Chondrocyte (in vitro differentiated cells): Measurements from ENCODE around the gene SOX9. TPM values are rescaled to one million over a fixed set of nuclear protein-coding genes. Genes with fewer than 3 reads are reported as not detected.

Experiments used
- DNase-seq: peaks from one replicate; pipeline ENCODE4 v3.0.0; 2021; ENCODE audit warnings: mixed read lengths, low spot score
- H3K27ac Mint-ChIP-seq: one replicate; pipeline ENCODE4 v1.8.0; 2021; ENCODE audit warnings: mild to moderate bottlenecking, moderate library complexity, mixed read lengths; ENCODE audit not compliant: unreplicated experiment
- H3K27me3 Mint-ChIP-seq: 2 replicates; pipeline ENCODE4 v1.8.0; 2021; ENCODE audit warnings: low read depth, mixed read lengths
- H3K36me3 Mint-ChIP-seq: 2 replicates; pipeline ENCODE4 v1.8.0; 2021; ENCODE audit warnings: low read depth, mixed read lengths
- H3K4me1 Mint-ChIP-seq: 2 replicates; pipeline ENCODE4 v1.8.0; 2021; ENCODE audit warnings: low read depth, mild to moderate bottlenecking, mixed read lengths
- H3K4me3 Mint-ChIP-seq: one replicate; pipeline ENCODE4 v1.8.0; 2021; ENCODE audit warnings: mild to moderate bottlenecking, moderate library complexity, mixed read lengths; ENCODE audit not compliant: unreplicated experiment
- H3K9me3 Mint-ChIP-seq: 2 replicates; pipeline ENCODE4 v1.8.0; 2021; ENCODE audit warnings: low read depth, mixed read lengths
- total RNA-seq: library from RNA; stranded (reverse); gene quantifications from 3 replicates; pipeline ENCODE4 v1.2.1, GENCODE V29; 2021
- TF ChIP-seq, protein P1 (sequence below): fragments of 200-600 bp; sonication (generic); IDR thresholded peaks from 2 replicates; pipeline ENCODE4 v1.5.0; 2021; ENCODE audit warnings: antibody characterized with exemption, mild to moderate bottlenecking, moderate library complexity

Gene SOX9
- total RNA-seq, 1 donor from 2014 or later = 9.5 TPM

DNA sequence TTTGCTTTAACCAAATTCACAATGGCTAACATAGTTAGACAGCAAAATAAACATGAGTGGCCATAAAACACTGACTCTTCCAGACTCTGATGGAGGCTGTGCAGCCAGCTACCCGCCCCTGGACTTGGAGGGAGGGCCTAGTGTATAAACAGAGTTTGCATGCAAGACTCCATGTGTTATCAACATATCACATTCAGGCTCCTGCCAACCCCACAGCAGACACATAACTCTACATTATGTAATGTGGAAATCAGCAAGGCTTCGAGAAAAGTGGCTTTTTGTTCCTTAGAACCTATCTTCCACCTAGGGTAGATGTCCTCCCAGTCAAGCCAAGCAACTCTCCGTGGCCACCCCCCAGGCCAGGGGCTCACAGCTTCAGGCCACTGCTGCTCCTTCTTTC lies 19.3 kb upstream of the SOX9 start:
- H3K4me1 Mint-ChIP-seq = peaks cover 8% of the 10 kb centered on the region
- no peaks in the 10 kb centered on the region for H3K9me3 Mint-ChIP-seq
- H3K27ac Mint-ChIP-seq = no peak overlapping the region
- H3K27me3 Mint-ChIP-seq = peaks cover 3% of the 10 kb centered on the region
- no peak overlapping the region for H3K4me3 Mint-ChIP-seq
- peaks cover 1% of the 10 kb centered on the region for H3K36me3 Mint-ChIP-seq
- TF ChIP-seq, protein P1, sequence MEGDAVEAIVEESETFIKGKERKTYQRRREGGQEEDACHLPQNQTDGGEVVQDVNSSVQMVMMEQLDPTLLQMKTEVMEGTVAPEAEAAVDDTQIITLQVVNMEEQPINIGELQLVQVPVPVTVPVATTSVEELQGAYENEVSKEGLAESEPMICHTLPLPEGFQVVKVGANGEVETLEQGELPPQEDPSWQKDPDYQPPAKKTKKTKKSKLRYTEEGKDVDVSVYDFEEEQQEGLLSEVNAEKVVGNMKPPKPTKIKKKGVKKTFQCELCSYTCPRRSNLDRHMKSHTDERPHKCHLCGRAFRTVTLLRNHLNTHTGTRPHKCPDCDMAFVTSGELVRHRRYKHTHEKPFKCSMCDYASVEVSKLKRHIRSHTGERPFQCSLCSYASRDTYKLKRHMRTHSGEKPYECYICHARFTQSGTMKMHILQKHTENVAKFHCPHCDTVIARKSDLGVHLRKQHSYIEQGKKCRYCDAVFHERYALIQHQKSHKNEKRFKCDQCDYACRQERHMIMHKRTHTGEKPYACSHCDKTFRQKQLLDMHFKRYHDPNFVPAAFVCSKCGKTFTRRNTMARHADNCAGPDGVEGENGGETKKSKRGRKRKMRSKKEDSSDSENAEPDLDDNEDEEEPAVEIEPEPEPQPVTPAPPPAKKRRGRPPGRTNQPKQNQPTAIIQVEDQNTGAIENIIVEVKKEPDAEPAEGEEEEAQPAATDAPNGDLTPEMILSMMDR = no peak
- no peak for DNase-seq

DNA sequence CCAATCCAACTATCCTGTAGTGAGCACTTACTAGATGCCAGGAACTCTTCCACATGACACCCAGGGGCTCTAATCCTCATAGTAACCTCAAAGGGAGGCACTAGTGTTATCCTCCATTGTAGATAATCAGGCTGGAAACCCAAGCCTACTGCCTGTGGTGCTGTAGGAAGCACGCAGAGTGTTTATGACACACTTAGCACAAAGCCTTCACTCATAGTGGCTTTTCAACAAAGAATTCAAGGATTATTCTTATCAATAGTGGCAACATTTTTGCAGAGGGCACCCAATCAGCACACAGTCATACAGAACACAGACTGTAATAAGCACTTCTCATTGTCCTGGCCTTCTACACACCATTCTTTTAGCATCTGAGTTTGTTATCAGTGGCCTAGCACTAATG lies 18.5 kb upstream of the SOX9 start:
- TF ChIP-seq, protein P1 = no peak
- H3K27ac Mint-ChIP-seq = no peak overlapping the region
- peaks cover 8% of the 10 kb centered on the region for H3K4me1 Mint-ChIP-seq
- peaks cover 1% of the 10 kb centered on the region for H3K36me3 Mint-ChIP-seq
- H3K9me3 Mint-ChIP-seq = no peaks in the 10 kb centered on the region
- DNase-seq = no peak
- H3K27me3 Mint-ChIP-seq = peaks cover 5% of the 10 kb centered on the region
- no peak overlapping the region for H3K4me3 Mint-ChIP-seq

DNA sequence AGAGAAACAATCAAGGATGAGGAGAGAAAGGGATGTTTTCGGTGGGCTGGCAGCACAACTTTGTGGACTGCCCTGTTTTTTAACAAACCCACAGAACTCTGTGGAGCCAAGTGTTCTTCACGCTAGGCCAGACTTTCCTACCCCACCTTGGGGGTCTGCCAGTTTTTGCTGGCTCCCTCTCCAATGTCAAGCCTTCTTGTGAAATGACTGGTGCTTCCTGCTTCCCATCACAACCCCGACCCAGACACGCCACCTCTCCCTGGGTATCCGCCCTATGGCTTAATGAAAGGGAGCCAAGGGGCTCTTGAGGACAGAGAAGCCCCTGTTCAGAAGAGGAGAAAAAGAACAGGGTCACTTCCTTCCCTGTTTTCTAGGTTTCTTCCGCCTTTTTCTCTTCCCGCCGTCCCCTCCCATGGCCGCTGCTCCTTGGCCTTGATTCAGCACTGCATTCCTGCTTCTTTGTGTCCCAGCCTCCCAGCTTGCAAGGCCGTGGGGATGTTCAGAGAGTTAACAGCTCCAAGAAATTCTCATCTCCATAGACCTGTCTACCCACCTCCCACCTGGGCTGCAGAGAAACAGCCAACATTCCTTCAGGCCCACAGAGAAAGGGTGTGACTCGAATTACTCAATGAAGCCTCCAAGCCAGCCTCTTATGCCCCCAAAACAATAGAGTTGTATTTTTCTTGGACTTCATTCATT lies 16.5 kb upstream of the SOX9 start:
- TF ChIP-seq, protein P1 = no peak
- peaks cover 7% of the 10 kb centered on the region for H3K27me3 Mint-ChIP-seq
- no peak for DNase-seq
- H3K9me3 Mint-ChIP-seq = no peaks in the 10 kb centered on the region
- H3K27ac Mint-ChIP-seq = no peak overlapping the region
- peaks cover 1% of the 10 kb centered on the region for H3K36me3 Mint-ChIP-seq
- H3K4me1 Mint-ChIP-seq = peaks cover 8% of the 10 kb centered on the region
- H3K4me3 Mint-ChIP-seq = no peak overlapping the region

DNA sequence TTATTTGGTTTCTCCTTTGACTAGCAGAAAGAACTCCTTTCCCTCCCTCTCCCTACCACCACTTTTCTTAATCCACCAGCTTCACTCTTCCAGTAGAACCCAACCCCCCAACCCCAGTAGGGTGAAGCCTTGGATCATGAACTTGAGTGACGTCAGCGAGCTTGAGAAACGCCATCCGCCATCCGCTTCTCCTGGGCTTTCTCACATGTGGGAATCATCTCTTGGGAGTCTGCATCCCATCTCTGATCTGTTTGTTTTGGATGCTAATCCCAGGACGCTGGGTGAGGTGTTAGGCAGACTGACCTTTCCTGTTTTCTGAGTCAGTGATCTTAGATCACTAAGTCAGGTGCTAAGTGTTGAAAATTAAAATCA lies 16.0 kb upstream of the SOX9 start:
- Mint-ChIP-seq H3K27me3 (peaks cover 8% of the 10 kb centered on the region), H3K9me3 (no peaks in the 10 kb centered on the region), H3K36me3 (peaks cover 1% of the 10 kb centered on the region), H3K27ac (no peak overlapping the region), H3K4me3 (no peak overlapping the region), H3K4me1 (peaks cover 8% of the 10 kb centered on the region)
- TF ChIP-seq, protein P1 = no peak
- no peak for DNase-seq

DNA sequence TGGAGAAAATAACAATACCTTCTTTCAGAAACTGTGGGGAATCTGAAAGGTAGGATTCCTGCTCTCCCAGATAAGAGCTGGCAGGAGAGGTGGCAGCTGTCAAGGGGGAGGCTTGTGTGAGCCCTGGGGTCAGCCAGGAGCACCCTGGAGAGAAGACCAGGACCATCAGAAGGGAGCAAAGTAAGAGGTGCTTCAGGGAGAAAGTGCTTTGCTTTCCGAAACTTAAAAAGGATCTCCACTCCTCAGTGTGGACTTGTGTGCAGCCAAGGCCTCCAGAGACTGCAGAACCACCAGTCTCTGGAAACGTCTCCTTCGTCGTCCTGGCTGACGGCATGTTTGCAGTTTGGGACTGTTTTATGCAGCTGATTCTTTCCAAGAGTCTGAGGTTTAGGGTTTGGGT lies 13.7 kb upstream of the SOX9 start:
- Mint-ChIP-seq H3K36me3 (peaks cover 1% of the 10 kb centered on the region), H3K4me3 (no peak overlapping the region), H3K9me3 (no peaks in the 10 kb centered on the region), H3K27me3 (peaks cover 11% of the 10 kb centered on the region), H3K4me1 (peaks cover 20% of the 10 kb centered on the region), H3K27ac (no peak overlapping the region)
- TF ChIP-seq, protein P1 = no peak
- no peak for DNase-seq
